NB4 (cell line): ENCODE data around the gene EPS8L2.

Source experiments
- CTCF ChIP-seq: IDR thresholded peaks from one replicate; pipeline ENCODE4 v1.5.1; 2012; ENCODE audit warnings: low read depth, low read length
- MAX ChIP-seq: IDR thresholded peaks from 2 replicates; pipeline ENCODE4 v1.6.1; 2011; ENCODE audit warnings: low read depth, low read length
- POLR2A ChIP-seq: IDR thresholded peaks from 2 replicates; pipeline ENCODE4 v1.6.1; 2011; ENCODE audit warnings: mild to moderate bottlenecking; ENCODE audit not compliant: insufficient read length; ENCODE audit errors: extremely low read depth

GRCh38 chr11:729492-730074 is 23.6 kb downstream of the EPS8L2 start:
- TF ChIP-seq CTCF (no peak), POLR2A (no peak), MAX (no peak)
